ENCODE results near the gene GAS7. TPM values are rescaled to one million over a fixed set of nuclear protein-coding genes. Genes with fewer than 3 reads are reported as not detected.

The GAS7 gene
- total and polyA plus RNA-seq, 2 of the 13 experiments (the other 11 are each of a cell fraction or from before 2014, with no cell fraction given): 1.0 to 5.2 TPM

GRCh38 chr17:10032118-10032852 lies 166.1 kb downstream of the GAS7 start:
- WGBS (ENCODE audit: low lambda C conversion rate): 30% methylated on average over 6 of the region's 6 CpGs
- TF ChIP-seq ZNF431 (CRISPR knock-in tag; IDR thresholded peaks at IDR 0.05; ENCODE audit: borderline replicate concordance, low read depth): no peak
- no peak for TF ChIP-seq ZNF274 (CRISPR knock-in tag; IDR thresholded peaks at IDR 0.05)
- TF ChIP-seq PBX2 (CRISPR knock-in tag; IDR thresholded peaks at IDR 0.05): no peak
- no peak for TF ChIP-seq ZNF549 (CRISPR knock-in tag; IDR thresholded peaks at IDR 0.05)
- no peak for TF ChIP-seq XBP1 (CRISPR knock-in tag; IDR thresholded peaks at IDR 0.05)
- TF ChIP-seq ZNF670 (CRISPR knock-in tag; IDR thresholded peaks at IDR 0.05; ENCODE audit: borderline replicate concordance): no peak
- TF ChIP-seq ZNF720 (CRISPR knock-in tag; IDR thresholded peaks at IDR 0.05): no peak
- TF ChIP-seq RFX5 (IDR thresholded peaks at IDR 0.05; ENCODE audit: low read depth, low read length): no peak
- no peak for TF ChIP-seq ZNF350 (CRISPR knock-in tag; IDR thresholded peaks at IDR 0.05; ENCODE audit: borderline replicate concordance, low read depth)
- no peak for TF ChIP-seq JUND (CRISPR knock-in tag; IDR thresholded peaks at IDR 0.05)
- no peak for TF ChIP-seq HCFC1 (IDR thresholded peaks at IDR 0.05; ENCODE audit: low read depth, low read length)
- TF ChIP-seq SIX4 (CRISPR knock-in tag; IDR thresholded peaks at IDR 0.05): no peak
- no peak for TF ChIP-seq ZZZ3 (CRISPR knock-in tag; IDR thresholded peaks at IDR 0.05; ENCODE audit: borderline replicate concordance)
- no peak for TF ChIP-seq GATAD1 (CRISPR knock-in tag; IDR thresholded peaks at IDR 0.05)
- TF ChIP-seq ZNF691 (CRISPR knock-in tag; IDR thresholded peaks at IDR 0.05; ENCODE audit: borderline replicate concordance, low read depth): no peak
- TF ChIP-seq ZC3H4 (CRISPR knock-in tag; IDR thresholded peaks at IDR 0.05; ENCODE audit: borderline replicate concordance): no peak
- TF ChIP-seq, protein P1, sequence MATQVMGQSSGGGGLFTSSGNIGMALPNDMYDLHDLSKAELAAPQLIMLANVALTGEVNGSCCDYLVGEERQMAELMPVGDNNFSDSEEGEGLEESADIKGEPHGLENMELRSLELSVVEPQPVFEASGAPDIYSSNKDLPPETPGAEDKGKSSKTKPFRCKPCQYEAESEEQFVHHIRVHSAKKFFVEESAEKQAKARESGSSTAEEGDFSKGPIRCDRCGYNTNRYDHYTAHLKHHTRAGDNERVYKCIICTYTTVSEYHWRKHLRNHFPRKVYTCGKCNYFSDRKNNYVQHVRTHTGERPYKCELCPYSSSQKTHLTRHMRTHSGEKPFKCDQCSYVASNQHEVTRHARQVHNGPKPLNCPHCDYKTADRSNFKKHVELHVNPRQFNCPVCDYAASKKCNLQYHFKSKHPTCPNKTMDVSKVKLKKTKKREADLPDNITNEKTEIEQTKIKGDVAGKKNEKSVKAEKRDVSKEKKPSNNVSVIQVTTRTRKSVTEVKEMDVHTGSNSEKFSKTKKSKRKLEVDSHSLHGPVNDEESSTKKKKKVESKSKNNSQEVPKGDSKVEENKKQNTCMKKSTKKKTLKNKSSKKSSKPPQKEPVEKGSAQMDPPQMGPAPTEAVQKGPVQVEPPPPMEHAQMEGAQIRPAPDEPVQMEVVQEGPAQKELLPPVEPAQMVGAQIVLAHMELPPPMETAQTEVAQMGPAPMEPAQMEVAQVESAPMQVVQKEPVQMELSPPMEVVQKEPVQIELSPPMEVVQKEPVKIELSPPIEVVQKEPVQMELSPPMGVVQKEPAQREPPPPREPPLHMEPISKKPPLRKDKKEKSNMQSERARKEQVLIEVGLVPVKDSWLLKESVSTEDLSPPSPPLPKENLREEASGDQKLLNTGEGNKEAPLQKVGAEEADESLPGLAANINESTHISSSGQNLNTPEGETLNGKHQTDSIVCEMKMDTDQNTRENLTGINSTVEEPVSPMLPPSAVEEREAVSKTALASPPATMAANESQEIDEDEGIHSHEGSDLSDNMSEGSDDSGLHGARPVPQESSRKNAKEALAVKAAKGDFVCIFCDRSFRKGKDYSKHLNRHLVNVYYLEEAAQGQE (IDR thresholded peaks at IDR 0.05; ENCODE audit: borderline replicate concordance in 1 of 2, low read depth in 1 of 2, low read length in 2 of 2): no peak
- intact Hi-C loops (cut with micrococcal nuclease; ENCODE audit: unreplicated experiment): no loop called here
- POLR2A ChIA-PET: no interaction called here
- Histone ChIP-seq H3K79me2 (ENCODE audit: insufficient read depth, low read length) (no peaks in the 10 kb centered on the region), H4K20me1 (ENCODE audit: insufficient read depth, low read length) (no peaks in the 10 kb centered on the region), H2AFZ (ENCODE audit: low read length) (no peak overlapping the region), H3K4me2 (ENCODE audit: low read depth, low read length) (no peak overlapping the region), H3K4me1 (ENCODE audit: insufficient read depth, low read length) (peaks cover 10% of the 10 kb centered on the region), H3K4me3 (replicated peaks in 1 of 3; ENCODE audit: insufficient read depth in 1 of 3, low read depth in 2 of 3, low read length in 3 of 3) (no peak overlapping the region), H3K27me3 (ENCODE audit: control insufficient read depth in 1 of 2, insufficient read depth in 2 of 2, low read length in 2 of 2) (peaks cover 3 to 42% of the 10 kb centered on the region in 2 experiments; a peak in 3 of 5 replicates), H3K27ac (ENCODE audit: extremely low read length, insufficient read depth, low read length) (no peak overlapping the region), H3K36me3 (replicated peaks in 1 of 2; ENCODE audit: control insufficient read depth in 1 of 2, insufficient read depth in 2 of 2, low read length in 2 of 2) (no peaks in the 10 kb centered on the region), H3K9ac (ENCODE audit: insufficient read depth, low read depth, low read length) (no peak overlapping the region), H3K9me3 (ENCODE audit: low read length) (no peaks in the 10 kb centered on the region)
- CTCF ChIA-PET (ENCODE audit: low intra/inter-chr PET ratio, low total read pairs): no interaction called here
- BruUV-seq (replicated peaks): no TSS peak
- DNase-seq (ENCODE audit: low spot score): no peak
- in situ Hi-C loops (cut with HindIII; ENCODE audit: extremely low pct_ligation_motif_present, low pct_unique_long_range_greater_than_20kb): no loop called here
- no peak for ATAC-seq
- no peak for FAIRE-seq
